ENCODE measurements around the gene LANCL1.

DNA sequence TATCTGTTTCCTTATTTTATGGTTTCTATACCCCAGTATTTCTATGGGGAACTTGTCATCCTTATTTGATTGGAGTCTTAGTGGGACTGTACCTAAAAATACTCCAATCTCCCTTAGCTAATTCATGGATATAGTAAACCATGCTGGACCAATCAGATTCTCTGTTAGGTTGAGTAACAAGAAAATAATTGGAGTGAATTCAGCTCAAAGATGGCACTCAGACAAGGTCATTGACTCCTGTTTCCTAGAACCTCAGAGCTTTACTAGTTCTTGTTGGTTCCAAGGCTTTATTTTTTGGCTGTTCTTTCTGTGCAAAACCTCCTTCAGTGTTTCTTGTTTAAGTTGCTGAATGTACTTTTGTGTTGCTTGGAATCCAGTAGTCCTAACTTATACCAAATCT is 48.0 kb upstream of the LANCL1 start:
- TF ChIP-seq POLR2A (IDR thresholded peaks at IDR 0.05) = no peak
- TF ChIP-seq, protein P1, sequence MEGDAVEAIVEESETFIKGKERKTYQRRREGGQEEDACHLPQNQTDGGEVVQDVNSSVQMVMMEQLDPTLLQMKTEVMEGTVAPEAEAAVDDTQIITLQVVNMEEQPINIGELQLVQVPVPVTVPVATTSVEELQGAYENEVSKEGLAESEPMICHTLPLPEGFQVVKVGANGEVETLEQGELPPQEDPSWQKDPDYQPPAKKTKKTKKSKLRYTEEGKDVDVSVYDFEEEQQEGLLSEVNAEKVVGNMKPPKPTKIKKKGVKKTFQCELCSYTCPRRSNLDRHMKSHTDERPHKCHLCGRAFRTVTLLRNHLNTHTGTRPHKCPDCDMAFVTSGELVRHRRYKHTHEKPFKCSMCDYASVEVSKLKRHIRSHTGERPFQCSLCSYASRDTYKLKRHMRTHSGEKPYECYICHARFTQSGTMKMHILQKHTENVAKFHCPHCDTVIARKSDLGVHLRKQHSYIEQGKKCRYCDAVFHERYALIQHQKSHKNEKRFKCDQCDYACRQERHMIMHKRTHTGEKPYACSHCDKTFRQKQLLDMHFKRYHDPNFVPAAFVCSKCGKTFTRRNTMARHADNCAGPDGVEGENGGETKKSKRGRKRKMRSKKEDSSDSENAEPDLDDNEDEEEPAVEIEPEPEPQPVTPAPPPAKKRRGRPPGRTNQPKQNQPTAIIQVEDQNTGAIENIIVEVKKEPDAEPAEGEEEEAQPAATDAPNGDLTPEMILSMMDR (IDR thresholded peaks at IDR 0.05) = no peak

Data from Peyer's patch (tissue), 4 donors.